Measurements from ENCODE around the gene SCAMP1.

Gene SCAMP1

GRCh38 chr5:78509884-78510769 is 149.7 kb downstream of the SCAMP1 start:
- no peak; the same call in 1 of the 2 replicates for TF ChIP-seq CTCF (conservative IDR thresholded peaks at IDR 0.05)
- H3K27ac ChIP-seq, result peak overlapping the region; percentile 38

- H3K27ac ChIP-seq, result no peak overlapping the region
- no peak for TF ChIP-seq CTCF (conservative IDR thresholded peaks at IDR 0.05)
Measured at GRCh38 chr5:78511121-78511906, 150.9 kb downstream of the SCAMP1 start.

GRCh38 chr5:78512435-78512834 is 152.0 kb downstream of the SCAMP1 start:
- no peak overlapping the region for H3K27ac ChIP-seq
- no peak for TF ChIP-seq CTCF (conservative IDR thresholded peaks at IDR 0.05)

GRCh38 chr5:78513441-78513840 is 153.0 kb downstream of the SCAMP1 start:
- no peak for TF ChIP-seq CTCF (conservative IDR thresholded peaks at IDR 0.05)
- no peak overlapping the region for H3K27ac ChIP-seq

- no peak for TF ChIP-seq CTCF (conservative IDR thresholded peaks at IDR 0.05)
- no peak overlapping the region for H3K27ac ChIP-seq
Measured at GRCh38 chr5:78514427-78515330, 154.3 kb downstream of the SCAMP1 start.

GRCh38 chr5:78515670-78516069 is 155.3 kb downstream of the SCAMP1 start:
- TF ChIP-seq CTCF (conservative IDR thresholded peaks at IDR 0.05), result no peak

More at GRCh38 chr5:78515670-78516069, 155.3 kb downstream of the SCAMP1 start:
- H3K27ac ChIP-seq, result no peak overlapping the region
